MM.1S (cell line): ENCODE data around the gene CILP.
"Not testable (repeated sequence)": the region's sequence is repeated elsewhere in the genome, so short reads cannot be mapped to it uniquely, and the experiment has no call there.

Source experiments
- DNase-seq: peaks from one replicate; pipeline ENCODE4 v3.0.0-alpha.2; 2015
- H2AFZ ChIP-seq: fragments of 300-600 bp; sonication (generic); 2 replicates; pipeline ENCODE4 v1.6.0; 2016; ENCODE audit warnings: antibody characterized with exemption, low read length
- H3F3A ChIP-seq: fragments of 300-600 bp; sonication (generic); 2 replicates; pipeline ENCODE4 v1.6.1; 2016; ENCODE audit warnings: mild to moderate bottlenecking, antibody characterized with exemption, low read length, moderate library complexity, mixed read lengths; ENCODE audit not compliant: insufficient read depth
- H3K27ac ChIP-seq: fragments of 300-600 bp; sonication (generic); 2 replicates; pipeline ENCODE4 v1.5.1; 2016; ENCODE audit warnings: mild to moderate bottlenecking, low read length
- H3K27me3 ChIP-seq: fragments of 300-600 bp; sonication (generic); replicated peaks from 2 replicates; pipeline ENCODE4 v1.6.0; 2016; ENCODE audit warnings: low read length; ENCODE audit not compliant: insufficient read depth
- H3K36me3 ChIP-seq: fragments of 300-600 bp; sonication (generic); replicated peaks from 2 replicates; pipeline ENCODE4 v1.6.1; 2016; ENCODE audit warnings: mild to moderate bottlenecking, low read length, mixed read lengths; ENCODE audit not compliant: insufficient read depth
- H3K4me1 ChIP-seq: fragments of 300-600 bp; sonication (generic); 2 replicates; pipeline ENCODE4 v1.6.1; 2016; ENCODE audit warnings: low read length, mixed read lengths
- H3K4me2 ChIP-seq: fragments of 300-600 bp; sonication (generic); 2 replicates; pipeline ENCODE4 v1.6.0; 2016; ENCODE audit warnings: low read depth, low read length
- H3K4me3 ChIP-seq: fragments of 300-600 bp; sonication (generic); 2 replicates; pipeline ENCODE4 v1.5.1; 2016; ENCODE audit warnings: low read length, mixed read lengths
- H3K79me2 ChIP-seq: fragments of 300-600 bp; sonication (generic); 2 replicates; pipeline ENCODE4 v1.6.1; 2016; ENCODE audit warnings: mixed run types, low read length, mixed read lengths
- H3K9ac ChIP-seq: fragments of 300-600 bp; sonication (generic); 2 replicates; pipeline ENCODE4 v1.6.1; 2016; ENCODE audit warnings: low read length, mixed read lengths
- H3K9me2 ChIP-seq: fragments of 300-600 bp; sonication (generic); replicated peaks from 2 replicates; pipeline ENCODE4 v1.6.1; 2016; ENCODE audit warnings: mild to moderate bottlenecking, low read length, mixed read lengths; ENCODE audit not compliant: insufficient read depth
- H3K9me3 ChIP-seq: fragments of 300-600 bp; sonication (generic); replicated peaks from 2 replicates; pipeline ENCODE4 v1.6.1; 2016; ENCODE audit warnings: mild to moderate bottlenecking, low read length, mixed read lengths; ENCODE audit not compliant: insufficient read depth
- H4K20me1 ChIP-seq: fragments of 300-600 bp; sonication (generic); 2 replicates; pipeline ENCODE4 v1.6.1; 2016; ENCODE audit warnings: mild to moderate bottlenecking, low read length, moderate library complexity, mixed read lengths; ENCODE audit not compliant: insufficient read depth
- EZH2 ChIP-seq: fragments of 300-600 bp; sonication (generic); optimal IDR thresholded peaks from 2 replicates; pipeline ENCODE3; 2017; ENCODE audit warnings: low read depth, mild to moderate bottlenecking, antibody characterized with exemption, low read length, mixed read lengths
- EZH2phosphoT487 ChIP-seq: fragments of 300-600 bp; sonication (generic); IDR thresholded peaks from 2 replicates; pipeline ENCODE4 v1.6.1; 2018; ENCODE audit warnings: antibody characterized with exemption, low read length
- TF ChIP-seq, protein P1 (sequence below): fragments of 300-600 bp; sonication (generic); IDR thresholded peaks from 2 replicates; pipeline ENCODE4 v1.5.1; 2016; ENCODE audit warnings: antibody characterized with exemption, low read length, mixed read lengths

Gene CILP

DNA sequence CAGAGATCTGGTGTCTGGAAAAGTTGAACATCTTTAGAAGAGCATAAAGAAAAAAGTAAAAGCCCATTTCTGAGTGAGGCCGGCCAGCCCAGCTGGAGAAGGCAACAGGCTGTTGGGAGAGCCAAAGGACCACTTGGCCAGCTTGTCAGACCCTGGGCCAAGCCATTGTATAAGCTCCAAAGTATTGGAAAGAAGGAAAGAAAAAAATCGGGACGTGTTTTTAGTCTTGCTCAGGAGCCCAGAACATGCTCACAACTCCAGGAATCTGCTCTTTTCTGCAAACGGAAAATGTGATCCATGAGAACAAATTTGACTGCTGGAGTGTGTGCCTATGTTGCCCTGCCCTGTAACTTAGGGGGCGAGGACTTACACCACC, 15.7 kb downstream of the CILP start:
- Histone ChIP-seq H3K36me3 (no peaks in the 10 kb centered on the region), H2AFZ (no peak overlapping the region), H3K9me2 (no peaks in the 10 kb centered on the region), H3K27me3 (no peaks in the 10 kb centered on the region), H3K4me1 (no peaks in the 10 kb centered on the region), H3K27ac (no peak overlapping the region), H3K79me2 (no peaks in the 10 kb centered on the region), H3K4me2 (no peak overlapping the region), H4K20me1 (no peaks in the 10 kb centered on the region), H3K9me3 (no peaks in the 10 kb centered on the region), H3K4me3 (no peak overlapping the region), H3K9ac (no peak overlapping the region), H3F3A (no peaks in the 10 kb centered on the region)
- DNase-seq: no peak
- no peak for TF ChIP-seq EZH2phosphoT487
- TF ChIP-seq EZH2: no peak
- TF ChIP-seq, protein P1, sequence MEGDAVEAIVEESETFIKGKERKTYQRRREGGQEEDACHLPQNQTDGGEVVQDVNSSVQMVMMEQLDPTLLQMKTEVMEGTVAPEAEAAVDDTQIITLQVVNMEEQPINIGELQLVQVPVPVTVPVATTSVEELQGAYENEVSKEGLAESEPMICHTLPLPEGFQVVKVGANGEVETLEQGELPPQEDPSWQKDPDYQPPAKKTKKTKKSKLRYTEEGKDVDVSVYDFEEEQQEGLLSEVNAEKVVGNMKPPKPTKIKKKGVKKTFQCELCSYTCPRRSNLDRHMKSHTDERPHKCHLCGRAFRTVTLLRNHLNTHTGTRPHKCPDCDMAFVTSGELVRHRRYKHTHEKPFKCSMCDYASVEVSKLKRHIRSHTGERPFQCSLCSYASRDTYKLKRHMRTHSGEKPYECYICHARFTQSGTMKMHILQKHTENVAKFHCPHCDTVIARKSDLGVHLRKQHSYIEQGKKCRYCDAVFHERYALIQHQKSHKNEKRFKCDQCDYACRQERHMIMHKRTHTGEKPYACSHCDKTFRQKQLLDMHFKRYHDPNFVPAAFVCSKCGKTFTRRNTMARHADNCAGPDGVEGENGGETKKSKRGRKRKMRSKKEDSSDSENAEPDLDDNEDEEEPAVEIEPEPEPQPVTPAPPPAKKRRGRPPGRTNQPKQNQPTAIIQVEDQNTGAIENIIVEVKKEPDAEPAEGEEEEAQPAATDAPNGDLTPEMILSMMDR: no peak

DNA sequence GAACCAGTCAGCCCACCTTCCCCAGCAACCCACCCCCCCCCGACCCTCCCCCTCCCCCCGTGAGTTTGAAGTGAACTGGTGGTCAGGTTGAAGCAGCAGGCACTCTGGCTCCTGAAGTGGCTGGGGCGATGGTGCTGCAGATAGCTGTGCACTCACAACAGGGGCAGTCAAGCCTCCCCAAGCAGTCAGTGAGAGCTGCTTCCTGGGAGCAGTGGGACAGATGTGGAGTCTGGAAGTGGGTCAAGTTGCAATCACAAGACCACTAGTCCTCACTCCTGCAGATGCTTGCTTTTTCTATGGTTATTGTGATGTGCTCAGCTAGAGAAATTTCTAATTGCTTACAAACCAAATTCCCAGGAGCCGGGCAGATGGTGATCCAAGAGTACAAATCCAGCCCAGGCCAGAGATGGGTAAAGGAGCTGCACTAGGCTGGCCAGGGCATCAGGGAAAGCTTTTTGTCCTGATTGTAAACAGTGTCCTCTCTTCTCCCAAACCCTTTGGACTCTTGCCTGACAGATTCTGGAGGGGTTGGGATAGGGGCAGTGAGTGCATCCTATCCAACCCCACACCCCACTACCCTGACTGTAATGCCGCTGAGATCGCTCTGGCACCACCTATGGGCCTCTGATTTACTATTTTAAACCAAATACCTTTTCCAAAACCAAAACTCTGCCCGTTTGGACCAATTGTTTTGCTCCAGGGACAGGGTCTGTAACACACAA, 16.3 kb downstream of the CILP start:
- Histone ChIP-seq H3K79me2 (no peaks in the 10 kb centered on the region), H3K9ac (no peak overlapping the region), H3K4me3 (no peak overlapping the region), H3K27me3 (no peaks in the 10 kb centered on the region), H3F3A (no peaks in the 10 kb centered on the region), H2AFZ (no peak overlapping the region), H3K27ac (no peak overlapping the region), H4K20me1 (no peaks in the 10 kb centered on the region), H3K4me1 (no peaks in the 10 kb centered on the region), H3K4me2 (no peak overlapping the region), H3K9me2 (no peaks in the 10 kb centered on the region), H3K36me3 (no peaks in the 10 kb centered on the region), H3K9me3 (no peaks in the 10 kb centered on the region)
- TF ChIP-seq EZH2: no peak
- TF ChIP-seq, protein P1: no peak
- no peak for TF ChIP-seq EZH2phosphoT487
- no peak for DNase-seq

DNA sequence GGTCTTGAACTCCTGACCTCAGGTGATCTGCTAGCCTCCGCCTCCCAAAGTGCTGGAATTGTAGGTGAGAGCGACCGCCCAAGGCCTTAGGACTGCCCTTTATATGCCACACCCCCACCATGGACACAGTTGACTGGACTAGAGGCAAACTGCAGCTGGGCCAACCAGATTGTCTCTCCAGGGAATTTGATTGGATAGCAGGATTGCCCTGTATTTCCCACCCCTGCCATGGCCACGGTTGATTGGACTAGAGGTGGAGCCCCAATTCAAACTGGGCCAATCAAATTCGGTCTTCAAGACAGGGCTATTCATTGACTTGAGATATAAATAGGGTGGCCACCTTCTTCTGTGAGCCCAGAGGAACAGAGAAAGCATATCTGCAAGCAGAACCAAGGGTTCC, 19.3 kb downstream of the CILP start:
- no peak overlapping the region for H3K9ac ChIP-seq
- no peaks in the 10 kb centered on the region for H3K79me2 ChIP-seq
- H3K4me1 ChIP-seq: no peaks in the 10 kb centered on the region
- H3K4me2 ChIP-seq: no peak overlapping the region
- no peak overlapping the region for H3K4me3 ChIP-seq
- no peak overlapping the region for H2AFZ ChIP-seq
- no peak for DNase-seq
- H3K27me3 ChIP-seq: no peaks in the 10 kb centered on the region
- H3K9me2 ChIP-seq: no peaks in the 10 kb centered on the region
- no peaks in the 10 kb centered on the region for H3F3A ChIP-seq
- no peaks in the 10 kb centered on the region for H3K36me3 ChIP-seq
- no peaks in the 10 kb centered on the region for H4K20me1 ChIP-seq
- H3K9me3 ChIP-seq: no peaks in the 10 kb centered on the region
- TF ChIP-seq EZH2phosphoT487 (no peak), EZH2 (no peak)
- no peak overlapping the region for H3K27ac ChIP-seq

DNA sequence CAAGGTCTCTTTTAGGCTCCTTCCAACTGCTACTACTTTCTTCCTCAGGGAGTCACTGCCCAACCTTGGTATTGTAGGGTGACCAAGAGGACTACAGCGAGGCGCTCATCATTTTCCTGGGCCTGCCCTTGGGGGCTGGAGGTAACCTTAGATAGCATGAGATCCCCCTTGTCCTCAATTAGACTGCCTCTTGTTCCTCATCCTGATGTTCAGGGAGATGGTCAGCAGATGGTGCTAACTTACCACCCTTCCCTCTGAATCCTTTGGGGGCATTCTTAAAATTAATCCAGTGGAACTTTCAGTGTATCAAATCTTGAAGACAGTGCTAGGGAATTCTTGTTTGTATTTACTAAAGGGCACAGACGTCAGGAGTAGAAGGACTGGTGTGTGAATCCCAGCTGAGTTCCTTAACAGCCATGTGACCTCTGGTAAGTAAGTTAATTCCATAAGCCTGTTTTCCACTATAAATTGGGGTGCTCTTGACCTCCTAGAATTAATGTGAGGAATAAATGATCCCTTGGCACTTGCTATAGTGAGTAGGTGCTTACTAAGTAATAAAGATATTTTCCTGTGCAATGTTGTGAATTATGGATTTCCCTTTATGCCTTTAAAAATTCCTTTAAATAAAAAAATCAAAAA, 22.1 kb downstream of the CILP start:
- Histone ChIP-seq H3K9me2 (no peaks in the 10 kb centered on the region), H3K79me2 (peaks cover 8% of the 10 kb centered on the region), H3K4me2 (no peak overlapping the region), H2AFZ (no peak overlapping the region), H3K9me3 (no peaks in the 10 kb centered on the region), H3K27ac (no peak overlapping the region), H3K4me3 (no peak overlapping the region), H3K36me3 (no peaks in the 10 kb centered on the region), H3K9ac (no peak overlapping the region), H3K27me3 (no peaks in the 10 kb centered on the region), H4K20me1 (no peaks in the 10 kb centered on the region), H3K4me1 (0 out of 2 replicates have a peak, but pooled peaks cover 4% of the 10 kb centered on the region), H3F3A (0 out of 2 replicates have a peak, but pooled peaks cover 6% of the 10 kb centered on the region)
- no peak for TF ChIP-seq EZH2phosphoT487
- TF ChIP-seq, protein P1: peak; percentile 70
- DNase-seq: peak; percentile 26

DNA sequence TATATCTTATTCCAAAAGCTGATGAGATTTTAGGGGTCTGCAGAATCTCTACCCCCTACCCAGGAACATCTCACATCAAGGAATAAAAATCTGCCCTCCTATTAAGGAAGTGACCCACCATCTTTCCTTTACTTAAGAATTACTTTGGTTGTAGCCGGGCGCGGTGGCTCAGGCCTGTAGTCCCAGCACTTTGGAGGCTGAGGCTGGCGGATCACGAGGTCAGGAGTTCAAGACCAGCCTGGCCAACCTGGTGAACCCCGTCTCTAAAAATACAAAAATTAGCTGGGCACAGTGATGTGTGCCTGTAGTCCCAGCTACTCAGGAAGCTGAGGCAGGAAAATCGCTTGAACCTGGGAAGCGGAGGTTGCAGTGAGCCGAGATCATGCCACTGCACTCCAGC, 22.8 kb downstream of the CILP start:
- H3K36me3 ChIP-seq, DNase-seq, H3K27me3 ChIP-seq, H3K4me3 ChIP-seq, H3K9me2 ChIP-seq, H3K9me3 ChIP-seq, H4K20me1 ChIP-seq, H3K9ac ChIP-seq, H3F3A ChIP-seq, H2AFZ ChIP-seq, H3K4me2 ChIP-seq, H3K27ac ChIP-seq, H3K4me1 ChIP-seq: not testable (repeated sequence)
- H3K79me2 ChIP-seq: peaks cover 16% of the 10 kb centered on the region
